Measurements from ENCODE around the gene KLHL11. TPM values are rescaled to one million over a fixed set of nuclear protein-coding genes. Genes with fewer than 3 reads are reported as not detected.

The KLHL11 gene
- total and polyA plus RNA-seq, 9 of the 15 experiments (the other 6 are each of a cell fraction or from before 2014, with no cell fraction given) = 0.20 to 17.0 (median 10.3) TPM

DNA sequence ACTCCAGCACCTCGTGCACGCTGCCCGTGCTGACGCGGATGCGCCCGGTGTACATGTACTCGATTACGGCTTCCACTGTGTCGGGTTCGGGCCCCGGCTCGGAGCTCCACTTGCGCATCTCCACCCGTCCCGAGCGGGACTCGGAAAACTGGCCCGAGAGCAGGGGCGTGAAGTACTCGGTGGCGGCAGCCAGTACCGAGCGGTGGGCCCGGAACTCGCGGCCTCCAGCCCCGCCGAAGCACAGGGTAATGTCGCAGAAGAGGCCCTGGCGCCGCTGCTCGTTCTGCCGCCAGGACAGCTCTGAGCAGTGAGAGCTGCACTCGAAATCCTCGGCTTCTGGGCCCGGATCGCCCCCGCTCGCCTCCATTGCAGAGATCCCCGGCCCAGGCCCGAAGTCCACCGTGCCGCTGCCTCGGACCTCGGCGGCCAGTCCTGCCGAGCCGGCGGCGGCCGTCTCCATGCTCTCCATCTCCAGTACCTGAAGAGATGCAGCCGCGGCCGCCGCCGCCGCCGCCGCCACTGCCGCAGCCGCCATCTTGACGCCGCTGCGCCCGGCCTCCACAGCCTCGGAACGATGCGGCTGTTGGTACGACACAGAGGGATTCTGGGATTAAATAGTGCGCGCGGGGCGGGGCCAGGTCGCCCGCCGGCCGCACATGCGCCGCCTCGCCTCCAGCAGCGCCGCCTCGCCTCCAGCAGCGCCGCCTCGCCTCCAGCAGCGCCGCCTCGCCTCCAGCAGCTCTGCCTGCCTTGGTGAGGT is at the start of gene KLHL11 (continued):
- TF ChIP-seq, protein P1, sequence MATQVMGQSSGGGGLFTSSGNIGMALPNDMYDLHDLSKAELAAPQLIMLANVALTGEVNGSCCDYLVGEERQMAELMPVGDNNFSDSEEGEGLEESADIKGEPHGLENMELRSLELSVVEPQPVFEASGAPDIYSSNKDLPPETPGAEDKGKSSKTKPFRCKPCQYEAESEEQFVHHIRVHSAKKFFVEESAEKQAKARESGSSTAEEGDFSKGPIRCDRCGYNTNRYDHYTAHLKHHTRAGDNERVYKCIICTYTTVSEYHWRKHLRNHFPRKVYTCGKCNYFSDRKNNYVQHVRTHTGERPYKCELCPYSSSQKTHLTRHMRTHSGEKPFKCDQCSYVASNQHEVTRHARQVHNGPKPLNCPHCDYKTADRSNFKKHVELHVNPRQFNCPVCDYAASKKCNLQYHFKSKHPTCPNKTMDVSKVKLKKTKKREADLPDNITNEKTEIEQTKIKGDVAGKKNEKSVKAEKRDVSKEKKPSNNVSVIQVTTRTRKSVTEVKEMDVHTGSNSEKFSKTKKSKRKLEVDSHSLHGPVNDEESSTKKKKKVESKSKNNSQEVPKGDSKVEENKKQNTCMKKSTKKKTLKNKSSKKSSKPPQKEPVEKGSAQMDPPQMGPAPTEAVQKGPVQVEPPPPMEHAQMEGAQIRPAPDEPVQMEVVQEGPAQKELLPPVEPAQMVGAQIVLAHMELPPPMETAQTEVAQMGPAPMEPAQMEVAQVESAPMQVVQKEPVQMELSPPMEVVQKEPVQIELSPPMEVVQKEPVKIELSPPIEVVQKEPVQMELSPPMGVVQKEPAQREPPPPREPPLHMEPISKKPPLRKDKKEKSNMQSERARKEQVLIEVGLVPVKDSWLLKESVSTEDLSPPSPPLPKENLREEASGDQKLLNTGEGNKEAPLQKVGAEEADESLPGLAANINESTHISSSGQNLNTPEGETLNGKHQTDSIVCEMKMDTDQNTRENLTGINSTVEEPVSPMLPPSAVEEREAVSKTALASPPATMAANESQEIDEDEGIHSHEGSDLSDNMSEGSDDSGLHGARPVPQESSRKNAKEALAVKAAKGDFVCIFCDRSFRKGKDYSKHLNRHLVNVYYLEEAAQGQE (IDR thresholded peaks at IDR 0.05; ENCODE audit: borderline replicate concordance) = no peak; the same call in 1 of the 2 replicates
- TF ChIP-seq, protein P1 (CRISPR knock-in tag; IDR thresholded peaks at IDR 0.05; ENCODE audit: low read depth) = 0 out of 2 replicates have a peak, but pooled peaks have one; percentile 50
- TF ChIP-seq CTBP1 (IDR thresholded peaks at IDR 0.05; ENCODE audit: borderline replicate concordance) (peak; percentile 95), SRSF1 (IDR thresholded peaks at IDR 0.05; ENCODE audit: low read depth, low read length) (no peak), ZNF347 (CRISPR knock-in tag; IDR thresholded peaks at IDR 0.05; ENCODE audit: low read depth) (no peak), IRF2 (CRISPR knock-in tag; IDR thresholded peaks at IDR 0.05) (no peak), TRIM28 (IDR thresholded peaks at IDR 0.05) (no peak), NFRKB (IDR thresholded peaks at IDR 0.05; ENCODE audit: low read depth) (no peak), ESRRA (IDR thresholded peaks at IDR 0.05; ENCODE audit: borderline replicate concordance, low read depth) (no peak; the same call in 1 of the 2 replicates), ZNF121 (CRISPR knock-in tag; conservative IDR thresholded peaks at IDR 0.05) (no peak), ZNF384 (IDR thresholded peaks at IDR 0.05; ENCODE audit: low read depth, low read length) (no peak), HDAC3 (IDR thresholded peaks at IDR 0.05; ENCODE audit: borderline replicate concordance, partially characterized antibody) (no peak), RBM34 (IDR thresholded peaks at IDR 0.05; ENCODE audit: borderline replicate concordance, insufficient read depth, low read length) (no peak), DDX20 (tag; IDR thresholded peaks at IDR 0.05; ENCODE audit: low read depth) (no peak)
- TF ChIP-seq, protein P2, sequence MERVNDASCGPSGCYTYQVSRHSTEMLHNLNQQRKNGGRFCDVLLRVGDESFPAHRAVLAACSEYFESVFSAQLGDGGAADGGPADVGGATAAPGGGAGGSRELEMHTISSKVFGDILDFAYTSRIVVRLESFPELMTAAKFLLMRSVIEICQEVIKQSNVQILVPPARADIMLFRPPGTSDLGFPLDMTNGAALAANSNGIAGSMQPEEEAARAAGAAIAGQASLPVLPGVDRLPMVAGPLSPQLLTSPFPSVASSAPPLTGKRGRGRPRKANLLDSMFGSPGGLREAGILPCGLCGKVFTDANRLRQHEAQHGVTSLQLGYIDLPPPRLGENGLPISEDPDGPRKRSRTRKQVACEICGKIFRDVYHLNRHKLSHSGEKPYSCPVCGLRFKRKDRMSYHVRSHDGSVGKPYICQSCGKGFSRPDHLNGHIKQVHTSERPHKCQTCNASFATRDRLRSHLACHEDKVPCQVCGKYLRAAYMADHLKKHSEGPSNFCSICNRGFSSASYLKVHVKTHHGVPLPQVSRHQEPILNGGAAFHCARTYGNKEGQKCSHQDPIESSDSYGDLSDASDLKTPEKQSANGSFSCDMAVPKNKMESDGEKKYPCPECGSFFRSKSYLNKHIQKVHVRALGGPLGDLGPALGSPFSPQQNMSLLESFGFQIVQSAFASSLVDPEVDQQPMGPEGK (CRISPR knock-in tag; IDR thresholded peaks at IDR 0.05; ENCODE audit: borderline replicate concordance) = no peak
- TF ChIP-seq, protein P3, sequence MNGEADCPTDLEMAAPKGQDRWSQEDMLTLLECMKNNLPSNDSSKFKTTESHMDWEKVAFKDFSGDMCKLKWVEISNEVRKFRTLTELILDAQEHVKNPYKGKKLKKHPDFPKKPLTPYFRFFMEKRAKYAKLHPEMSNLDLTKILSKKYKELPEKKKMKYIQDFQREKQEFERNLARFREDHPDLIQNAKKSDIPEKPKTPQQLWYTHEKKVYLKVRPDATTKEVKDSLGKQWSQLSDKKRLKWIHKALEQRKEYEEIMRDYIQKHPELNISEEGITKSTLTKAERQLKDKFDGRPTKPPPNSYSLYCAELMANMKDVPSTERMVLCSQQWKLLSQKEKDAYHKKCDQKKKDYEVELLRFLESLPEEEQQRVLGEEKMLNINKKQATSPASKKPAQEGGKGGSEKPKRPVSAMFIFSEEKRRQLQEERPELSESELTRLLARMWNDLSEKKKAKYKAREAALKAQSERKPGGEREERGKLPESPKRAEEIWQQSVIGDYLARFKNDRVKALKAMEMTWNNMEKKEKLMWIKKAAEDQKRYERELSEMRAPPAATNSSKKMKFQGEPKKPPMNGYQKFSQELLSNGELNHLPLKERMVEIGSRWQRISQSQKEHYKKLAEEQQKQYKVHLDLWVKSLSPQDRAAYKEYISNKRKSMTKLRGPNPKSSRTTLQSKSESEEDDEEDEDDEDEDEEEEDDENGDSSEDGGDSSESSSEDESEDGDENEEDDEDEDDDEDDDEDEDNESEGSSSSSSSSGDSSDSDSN (IDR thresholded peaks at IDR 0.05; ENCODE audit: borderline replicate concordance in 1 of 2, low read depth in 2 of 2, low read length in 2 of 2) = no peak; a peak in 2 of 4 replicates

All from K562 (cell line).